NCI-H2107 treated with DMSO at 0.1 percent for 48 hours (cell line): ENCODE data around the gene ARMH3.
A peak's percentile ranks its signal among the peaks of the same experiment; 100 is the strongest.
"Not testable (repeated sequence)": the region's sequence is repeated elsewhere in the genome, so short reads cannot be mapped to it uniquely, and the experiment has no call there.

Source experiments
- DNase-seq: peaks from one replicate; lab custom pipeline; 2025; ENCODE audit not compliant: unreplicated experiment; lab: John Stamatoyannopoulos, UW

Gene ARMH3

GRCh38 chr10:102046095-102046494 lies 9.9 kb downstream of the ARMH3 start:
- no peak for DNase-seq

GRCh38 chr10:102045292-102045691 lies 10.7 kb downstream of the ARMH3 start:
- DNase-seq: no peak

GRCh38 chr10:102040305-102041050 lies 15.5 kb downstream of the ARMH3 start:
- DNase-seq: no peak

- DNase-seq: no peak
Measured at GRCh38 chr10:102038410-102038809, 17.6 kb downstream of the ARMH3 start.

- DNase-seq: not testable (repeated sequence)
Measured at GRCh38 chr10:102035807-102036206, 20.2 kb downstream of the ARMH3 start.

GRCh38 chr10:102033787-102034186 lies 22.2 kb downstream of the ARMH3 start:
- no peak for DNase-seq

GRCh38 chr10:102027261-102027660 lies 28.7 kb downstream of the ARMH3 start:
- no peak for DNase-seq

GRCh38 chr10:102024799-102025198 lies 31.2 kb downstream of the ARMH3 start:
- DNase-seq: no peak

GRCh38 chr10:102020938-102021337 lies 35.0 kb downstream of the ARMH3 start:
- DNase-seq: no peak

GRCh38 chr10:102017295-102017694 lies 38.7 kb downstream of the ARMH3 start:
- DNase-seq: no peak

GRCh38 chr10:102016416-102016815 lies 39.6 kb downstream of the ARMH3 start:
- no peak for DNase-seq

- DNase-seq: no peak
Measured at GRCh38 chr10:102010961-102011360, 45.0 kb downstream of the ARMH3 start.

- DNase-seq: peak; percentile 62
Measured at GRCh38 chr10:102009801-102010425, 46.1 kb downstream of the ARMH3 start.

- no peak for DNase-seq
Measured at GRCh38 chr10:102007796-102008195, 48.2 kb downstream of the ARMH3 start.

- not testable (repeated sequence) for DNase-seq
Measured at GRCh38 chr10:102007031-102007430, 48.9 kb downstream of the ARMH3 start.

- DNase-seq: no peak
Measured at GRCh38 chr10:102004376-102004775, 51.6 kb downstream of the ARMH3 start.

GRCh38 chr10:102003541-102003940 lies 52.4 kb downstream of the ARMH3 start:
- DNase-seq: peak; percentile 13

- no peak for DNase-seq
Measured at GRCh38 chr10:102001435-102002068, 54.4 kb downstream of the ARMH3 start.

- DNase-seq: no peak
Measured at GRCh38 chr10:101997803-101998202, 58.2 kb downstream of the ARMH3 start.

- DNase-seq: no peak
Measured at GRCh38 chr10:101995451-101996063, 60.4 kb downstream of the ARMH3 start.

- no peak for DNase-seq
Measured at GRCh38 chr10:101993651-101994200, 62.2 kb downstream of the ARMH3 start.
